Muscle of back (tissue), 13 donors: ENCODE results near the gene CXorf66. TPM values are rescaled to one million over a fixed set of nuclear protein-coding genes. Genes with fewer than 3 reads are reported as not detected.
A peak's percentile ranks its signal among the peaks of the same experiment; 100 is the strongest.
"Not testable (repeated sequence)": the region's sequence is repeated elsewhere in the genome, so short reads cannot be mapped to it uniquely, and the experiment has no call there.

Source experiments
- DNase-seq, 3 donors: peaks; one replicate each; pipeline versions ENCODE4 v3.0.0 to v3.0.0-alpha.2; 2013
- long read RNA-seq, 9 donors: transcript quantifications; one replicate each; lab custom pipeline, GENCODE V29; 2026
- polyA plus RNA-seq, 10 donors: library from polyadenylated mRNA; unstranded; fragments of 120-200 nt; gene quantifications; one replicate each; pipeline ENCODE4 v1.2.1, GENCODE V29; 2013; ENCODE audit not compliant: insufficient read length in 10 of 10

CXorf66 gene, protein sequence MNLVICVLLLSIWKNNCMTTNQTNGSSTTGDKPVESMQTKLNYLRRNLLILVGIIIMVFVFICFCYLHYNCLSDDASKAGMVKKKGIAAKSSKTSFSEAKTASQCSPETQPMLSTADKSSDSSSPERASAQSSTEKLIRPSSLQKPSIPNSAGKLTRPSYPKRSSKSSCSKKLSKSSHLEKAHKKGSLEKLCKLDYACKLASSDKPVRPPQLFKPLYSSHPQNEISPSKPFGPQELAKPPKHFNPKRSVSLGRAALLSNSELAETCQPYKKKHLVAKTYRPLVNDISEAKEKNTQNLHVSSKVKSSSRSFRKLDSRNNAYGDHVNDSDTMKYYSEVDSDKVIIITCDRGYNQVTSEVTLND
- polyA plus RNA-seq, result not detected
- long read RNA-seq, donor 1, result 0 reads
- long read RNA-seq, donor 2, result 0 reads
- long read RNA-seq, donor 3, result 0 reads
- long read RNA-seq, donor 4, result 0 reads
- long read RNA-seq, donor 5, result 0 reads
- long read RNA-seq, donor 6, result 0 reads
- long read RNA-seq, donor 7, result 0 reads
- long read RNA-seq, donor 8, result 0 reads
- long read RNA-seq, donor 9, result 0 reads

DNA sequence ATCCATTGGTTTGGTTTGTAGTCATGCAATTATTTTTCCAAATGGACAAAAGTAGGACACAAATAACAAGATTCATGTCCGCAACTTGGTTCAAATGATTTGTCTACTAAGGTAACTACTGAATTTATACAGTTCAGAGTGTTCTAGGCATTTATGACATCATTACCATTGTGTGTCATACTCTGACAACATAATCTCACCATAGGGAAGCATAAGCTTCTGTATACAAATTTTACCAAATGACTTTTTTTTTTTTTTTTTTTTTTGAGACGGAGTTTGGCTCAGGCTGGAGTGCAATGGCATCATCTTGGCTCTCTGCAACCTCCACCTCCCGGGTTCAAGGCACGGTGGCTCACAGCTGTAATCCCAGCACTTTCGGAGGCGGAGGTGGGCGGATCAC lies at the start of gene CXorf66:
CXorf66 (minus strand) TSS at position 101 of the 400 bp plus-strand sequence; CDS start at position 76, 25 bp downstream.
- DNase-seq, result no peak

DNA sequence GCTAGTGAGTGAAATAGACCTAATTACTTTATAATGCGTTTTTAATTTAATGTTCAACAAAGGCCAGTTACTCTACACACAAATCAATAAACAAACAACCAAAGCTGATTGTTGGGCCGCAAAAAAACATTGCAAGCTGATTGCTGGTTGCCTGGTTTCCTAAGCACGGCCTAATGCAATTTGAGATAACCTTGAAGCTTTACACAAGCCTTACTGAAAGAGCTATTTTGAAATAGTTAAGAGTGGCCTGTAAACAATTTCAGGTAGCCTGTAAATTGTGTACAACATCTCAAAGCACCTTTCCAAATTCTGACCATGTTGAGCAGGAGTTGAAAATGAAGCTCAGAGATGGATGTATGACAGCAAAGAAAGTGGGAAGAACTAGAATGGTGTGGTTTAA lies 17.5 kb upstream of the CXorf66 start:
- DNase-seq, result no peak

DNA sequence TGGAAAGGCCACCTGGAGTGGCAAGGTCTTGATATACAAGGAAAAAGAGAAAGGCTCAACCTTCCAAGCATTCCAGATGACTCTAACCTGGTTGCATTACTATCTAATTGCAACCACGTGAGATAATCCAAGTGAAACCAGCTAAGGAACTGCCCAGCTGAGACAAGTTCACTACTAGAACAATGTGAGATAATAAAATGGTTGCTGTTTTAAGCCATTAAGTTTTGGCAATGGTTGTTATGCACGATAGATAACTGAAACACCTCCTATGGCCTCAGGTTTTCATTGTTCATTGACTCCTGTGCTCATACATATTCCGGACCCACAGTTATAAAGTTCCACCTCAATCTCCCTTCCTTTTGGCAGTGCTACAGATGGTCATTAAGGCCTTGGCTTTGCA lies 9.2 kb upstream of the CXorf66 start:
- DNase-seq, result no peak

DNA sequence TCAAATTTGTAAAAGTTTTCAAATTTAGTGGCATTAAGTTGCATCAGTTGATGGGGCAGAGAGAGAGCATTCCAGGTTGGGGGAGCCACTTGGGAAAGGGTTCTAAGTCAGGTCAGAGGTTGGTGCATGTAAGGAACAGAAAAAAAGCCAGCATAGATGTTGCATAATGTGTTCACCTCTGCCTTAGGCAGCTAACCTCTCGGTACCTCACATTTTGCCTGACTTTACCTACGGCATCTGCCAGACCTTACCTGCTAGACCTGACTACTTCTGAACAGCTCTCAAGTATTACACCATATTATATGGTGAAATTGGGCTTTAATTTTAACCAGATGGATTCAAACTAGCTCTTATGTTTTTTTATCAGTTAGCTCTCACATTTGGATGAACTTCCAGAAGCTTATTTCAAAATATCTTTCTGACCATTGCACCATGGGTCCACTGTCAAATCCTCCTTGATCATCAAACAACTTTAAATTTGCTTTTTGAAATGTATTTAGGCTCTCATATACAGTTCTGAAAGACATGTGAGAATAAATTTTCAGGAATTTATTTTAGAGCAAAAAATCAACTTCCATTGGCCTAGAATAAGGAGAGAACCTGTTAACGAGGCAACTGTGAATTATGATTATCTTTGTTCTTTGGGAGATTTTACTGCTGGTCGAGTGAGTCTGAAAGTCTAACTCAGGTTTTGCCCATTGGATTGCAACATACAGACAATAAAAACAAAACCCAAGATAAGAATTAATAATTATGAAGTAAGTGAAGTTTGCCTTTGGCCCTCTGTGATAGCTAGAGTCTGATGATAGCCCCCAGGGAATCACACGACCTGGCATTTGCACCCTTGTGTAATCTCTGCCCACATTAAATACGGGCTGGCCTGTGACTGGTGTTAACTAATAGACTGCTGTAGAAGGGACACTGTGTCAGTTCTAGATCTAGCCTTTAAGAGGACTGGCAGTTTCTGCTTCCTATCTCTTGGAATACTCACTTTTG lies 7.6 kb upstream of the CXorf66 start:
- DNase-seq, result no peak

DNA sequence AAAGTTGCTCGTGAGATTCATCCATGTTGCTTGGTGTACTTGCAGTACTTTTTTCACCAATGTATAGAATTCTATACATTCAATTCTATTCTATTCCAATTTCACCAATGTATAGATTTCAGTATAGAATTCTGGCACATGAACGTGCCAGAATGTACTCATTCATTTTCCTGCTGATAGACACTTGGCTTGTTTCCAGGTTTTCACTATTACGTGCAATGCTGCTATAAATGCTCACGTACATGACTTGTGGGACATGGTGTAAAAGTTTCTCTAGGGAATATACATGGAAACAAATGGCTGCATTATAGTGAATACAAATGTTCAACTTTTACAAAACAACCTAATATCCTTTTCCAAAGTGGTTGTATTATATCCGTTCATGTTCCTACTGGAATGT lies 6.8 kb upstream of the CXorf66 start:
- no peak for DNase-seq

DNA sequence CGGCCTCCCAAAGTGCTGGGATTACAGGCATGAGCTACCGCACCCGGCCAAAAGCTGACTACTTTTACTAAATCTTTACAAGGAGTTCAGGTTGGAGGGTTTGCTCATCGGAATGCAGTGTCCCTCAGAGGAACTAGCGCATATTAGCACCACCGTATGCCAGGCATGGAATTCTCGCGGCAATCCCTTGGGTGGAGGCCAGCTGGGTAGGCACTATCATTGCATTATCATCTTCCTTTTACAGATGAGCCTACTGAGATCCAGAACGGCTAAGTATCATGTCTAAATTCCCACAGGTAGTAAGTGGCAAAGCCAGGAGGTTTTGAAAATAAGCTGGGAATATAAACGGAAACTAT lies 6.1 kb upstream of the CXorf66 start:
- DNase-seq, result no peak

DNA sequence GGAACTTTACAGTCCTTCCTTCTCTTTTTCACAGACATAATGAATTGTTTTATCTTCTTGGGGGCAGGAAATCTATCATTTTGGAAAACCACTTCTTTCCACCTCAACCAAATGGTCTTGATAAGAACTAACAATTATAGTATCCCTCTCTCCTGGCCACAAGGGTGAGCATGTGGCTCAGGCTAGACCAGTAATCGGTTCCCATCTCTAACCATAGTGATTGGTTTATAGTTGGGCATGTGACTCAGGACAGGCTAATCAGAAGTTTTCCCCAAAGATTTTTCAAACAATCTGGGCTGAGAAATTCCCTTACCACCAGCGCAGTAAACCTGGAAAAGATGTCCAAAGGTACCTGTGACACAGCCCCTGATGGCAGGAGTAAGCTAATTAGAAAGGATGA lies 4.0 kb upstream of the CXorf66 start:
- DNase-seq, result no peak

DNA sequence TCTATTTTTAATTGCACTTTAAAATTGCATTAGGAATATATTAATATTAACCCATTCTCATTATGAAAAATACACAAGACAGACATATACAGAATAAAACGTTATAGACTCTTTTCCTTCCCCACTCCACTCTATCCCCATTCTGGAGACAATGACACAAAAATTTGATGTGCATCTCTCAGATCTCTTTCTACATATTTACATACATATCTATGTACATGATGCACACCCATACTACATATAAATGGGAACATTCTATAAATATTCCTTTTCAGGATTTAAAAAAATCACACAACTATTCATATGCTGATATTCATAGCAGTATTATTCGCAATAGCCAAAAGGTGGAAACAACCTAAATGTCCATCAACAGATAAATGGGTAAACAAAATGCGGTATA lies 2.4 kb upstream of the CXorf66 start:
- no peak for DNase-seq

DNA sequence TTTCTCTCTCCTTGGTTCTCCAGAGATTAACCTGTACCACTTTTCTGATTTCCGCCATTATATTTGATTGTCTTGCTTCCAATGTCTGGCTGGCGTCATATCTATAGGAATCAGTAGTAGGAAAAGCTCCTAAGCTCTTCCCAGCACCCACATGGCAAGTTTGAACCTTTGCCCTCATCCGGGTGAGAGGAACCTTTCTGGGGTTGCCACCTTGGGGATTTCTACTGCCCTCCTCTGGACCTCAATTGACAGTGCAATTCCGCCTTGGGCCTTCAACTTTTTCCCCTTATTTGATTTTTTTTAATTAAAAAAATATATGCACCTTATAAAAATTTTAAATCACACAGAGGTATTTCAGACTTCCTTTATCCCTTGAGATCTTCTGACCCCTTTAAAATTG lies 2.0 kb upstream of the CXorf66 start:
- DNase-seq, result no peak

DNA sequence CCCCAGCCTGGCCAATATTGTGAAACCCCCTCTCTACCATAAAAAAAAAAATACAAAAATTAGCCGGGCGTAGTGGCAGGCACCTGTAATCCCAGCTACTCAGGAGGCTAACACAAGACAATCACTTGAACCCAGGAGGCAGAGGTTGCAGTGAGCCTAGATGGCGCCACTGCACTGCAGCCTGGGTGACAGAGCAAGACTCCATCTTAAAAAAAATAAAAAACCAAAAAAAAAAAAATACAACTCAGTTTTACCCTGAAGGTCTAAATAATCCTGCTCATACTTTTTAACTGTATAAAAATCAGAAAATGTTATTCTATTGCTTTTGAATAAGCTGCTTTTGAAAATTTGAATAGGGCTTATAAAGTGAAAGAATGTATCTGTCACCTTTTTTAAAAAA lies 838 bp upstream of the CXorf66 start:
- not testable (repeated sequence) for DNase-seq

DNA sequence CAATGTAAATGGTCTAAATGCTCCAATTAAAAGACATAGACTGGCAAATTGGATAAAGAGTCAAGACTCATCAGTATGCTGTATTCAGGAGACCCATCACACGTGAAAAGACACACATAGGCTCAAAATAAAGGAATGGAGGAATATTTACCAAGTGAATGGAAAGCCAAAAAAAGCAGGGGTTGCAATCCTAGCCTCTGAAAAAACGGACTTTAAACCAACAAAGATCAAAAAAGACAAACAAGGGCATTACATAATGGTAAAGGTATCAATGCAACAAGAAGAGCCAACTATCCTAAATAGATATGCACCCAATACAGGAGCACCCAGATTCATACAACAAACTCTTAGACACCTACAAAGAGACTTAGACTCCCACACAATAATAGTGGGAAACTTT lies 4.2 kb downstream of the CXorf66 start:
- DNase-seq, result not testable (repeated sequence)

DNA sequence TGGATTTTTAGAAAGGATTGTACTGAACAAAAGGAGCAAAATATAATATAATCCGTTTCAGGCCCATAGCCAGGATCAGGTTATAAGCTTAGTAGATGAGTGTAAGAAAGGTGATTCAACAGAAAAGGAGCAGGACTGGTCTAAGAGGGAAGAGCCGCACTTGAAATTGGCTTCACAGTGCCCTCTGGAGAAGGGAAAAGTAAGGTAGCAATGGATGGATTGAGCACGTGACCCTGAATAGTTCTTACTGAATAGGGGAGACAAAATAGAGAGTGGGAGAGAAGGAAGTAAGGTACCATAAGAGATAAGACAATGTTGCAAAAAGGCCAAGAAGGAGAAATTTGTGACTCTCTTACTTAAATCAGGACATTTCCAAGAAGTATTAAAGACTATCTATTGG lies 15.6 kb downstream of the CXorf66 start:
- no peak for DNase-seq

DNA sequence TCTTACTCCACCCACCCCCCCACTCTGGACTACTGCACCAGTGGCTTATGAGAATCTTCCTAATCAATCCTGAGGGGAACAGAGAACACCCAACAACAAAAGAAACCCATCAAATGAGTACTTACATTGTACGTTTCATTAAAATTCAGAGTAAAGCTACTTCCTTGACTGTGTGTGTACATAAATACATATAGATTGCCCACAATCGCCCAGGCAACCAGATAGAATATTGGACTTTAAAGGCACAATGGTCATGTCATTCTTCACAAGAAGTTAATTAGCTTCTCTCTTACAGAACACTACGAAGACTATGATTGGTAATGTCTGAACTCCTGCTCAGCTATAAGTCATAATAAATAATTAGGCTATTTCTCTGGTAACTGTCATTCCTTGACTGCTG lies 20.2 kb downstream of the CXorf66 start:
- no peak for DNase-seq

DNA sequence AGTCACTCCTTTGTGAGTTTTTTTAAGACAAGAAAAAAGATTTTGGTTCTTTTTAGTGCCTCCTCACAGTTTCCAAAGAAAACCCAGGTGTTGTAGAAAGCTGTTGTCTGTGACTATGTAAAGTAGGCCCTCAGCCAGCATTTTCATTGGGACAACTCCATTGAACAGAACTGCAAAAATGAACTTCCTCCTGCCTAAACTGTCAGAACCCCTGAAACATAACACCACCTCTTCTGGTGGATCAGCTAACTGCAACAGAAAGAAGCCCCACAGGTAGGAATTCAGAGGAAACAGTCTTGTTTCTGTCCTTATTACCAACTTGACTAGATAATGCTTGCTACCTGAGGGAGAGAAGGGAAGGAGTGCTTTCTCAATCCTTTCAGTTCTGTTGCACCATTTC lies 29.1 kb downstream of the CXorf66 start:
- DNase-seq, result no peak

DNA sequence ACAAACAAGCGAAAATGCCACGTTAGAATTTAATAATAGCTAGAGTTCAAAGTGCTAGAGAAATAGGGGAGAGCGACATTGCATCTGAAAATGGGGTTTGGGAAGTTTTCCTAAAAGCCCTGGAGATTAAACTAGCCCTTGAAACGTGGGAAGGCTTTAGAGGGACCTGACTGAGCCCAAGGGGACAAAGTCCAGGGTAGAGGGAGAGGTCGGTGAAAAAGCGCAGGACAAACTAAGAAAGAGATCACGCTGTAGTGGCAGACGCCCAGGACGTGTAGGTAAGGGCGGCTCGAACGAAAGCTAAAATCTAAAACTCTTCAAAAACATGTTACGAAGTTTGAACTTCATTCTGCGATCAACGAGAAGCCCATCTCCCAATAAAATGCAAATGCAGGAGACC lies 31.4 kb downstream of the CXorf66 start:
- DNase-seq, result no peak

DNA sequence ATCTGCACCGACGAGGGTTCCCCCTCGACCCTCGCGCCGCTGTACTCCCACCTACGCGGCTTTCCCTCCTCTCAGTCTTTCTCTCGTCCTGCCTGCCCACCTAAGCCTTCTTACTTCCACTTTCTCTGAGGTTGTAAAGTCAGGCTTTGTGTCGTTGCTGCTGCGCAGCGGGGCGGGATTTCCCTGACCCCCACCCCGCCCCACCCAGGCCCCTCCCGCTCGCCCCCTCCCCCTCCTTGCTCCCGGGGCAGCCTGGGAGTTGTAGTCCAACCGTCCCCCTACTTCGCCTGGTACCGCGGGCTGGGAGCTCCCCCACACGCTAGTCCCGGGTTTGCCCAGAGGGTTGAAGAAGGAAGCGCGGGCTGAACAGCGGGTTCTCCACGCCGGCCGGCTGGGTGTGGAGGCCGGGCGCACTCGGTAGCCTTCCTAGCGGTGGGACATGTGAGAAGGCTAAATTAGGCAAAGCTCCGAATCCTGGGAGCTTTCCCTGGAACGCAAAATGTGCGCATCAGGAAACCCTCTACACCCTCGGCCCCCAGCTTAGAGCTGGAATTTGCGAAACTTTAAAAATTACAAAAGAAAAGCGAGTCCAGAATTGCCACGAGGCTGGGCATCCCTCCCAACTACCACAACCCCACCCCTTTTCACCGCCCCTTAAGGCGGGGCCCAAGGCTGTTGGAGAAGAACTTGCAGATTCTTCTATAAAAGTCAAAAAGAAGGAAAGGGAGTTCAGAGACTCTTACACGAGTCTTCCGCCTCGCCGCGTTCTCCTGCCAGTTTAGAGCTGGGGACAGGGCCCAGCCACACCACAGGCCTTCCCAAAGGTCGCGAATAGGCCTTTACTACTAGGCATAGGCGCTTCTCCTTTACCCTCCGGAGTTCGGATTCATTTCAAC lies 32.2 kb downstream of the CXorf66 start, which contains the start of gene ATP11C:
ATP11C (minus strand) TSS at position 153 of the 896 bp plus-strand sequence. CDS start 1,011 bp downstream, outside the sequence.
- peak; percentile 84 to 91 (median 84) for DNase-seq

DNA sequence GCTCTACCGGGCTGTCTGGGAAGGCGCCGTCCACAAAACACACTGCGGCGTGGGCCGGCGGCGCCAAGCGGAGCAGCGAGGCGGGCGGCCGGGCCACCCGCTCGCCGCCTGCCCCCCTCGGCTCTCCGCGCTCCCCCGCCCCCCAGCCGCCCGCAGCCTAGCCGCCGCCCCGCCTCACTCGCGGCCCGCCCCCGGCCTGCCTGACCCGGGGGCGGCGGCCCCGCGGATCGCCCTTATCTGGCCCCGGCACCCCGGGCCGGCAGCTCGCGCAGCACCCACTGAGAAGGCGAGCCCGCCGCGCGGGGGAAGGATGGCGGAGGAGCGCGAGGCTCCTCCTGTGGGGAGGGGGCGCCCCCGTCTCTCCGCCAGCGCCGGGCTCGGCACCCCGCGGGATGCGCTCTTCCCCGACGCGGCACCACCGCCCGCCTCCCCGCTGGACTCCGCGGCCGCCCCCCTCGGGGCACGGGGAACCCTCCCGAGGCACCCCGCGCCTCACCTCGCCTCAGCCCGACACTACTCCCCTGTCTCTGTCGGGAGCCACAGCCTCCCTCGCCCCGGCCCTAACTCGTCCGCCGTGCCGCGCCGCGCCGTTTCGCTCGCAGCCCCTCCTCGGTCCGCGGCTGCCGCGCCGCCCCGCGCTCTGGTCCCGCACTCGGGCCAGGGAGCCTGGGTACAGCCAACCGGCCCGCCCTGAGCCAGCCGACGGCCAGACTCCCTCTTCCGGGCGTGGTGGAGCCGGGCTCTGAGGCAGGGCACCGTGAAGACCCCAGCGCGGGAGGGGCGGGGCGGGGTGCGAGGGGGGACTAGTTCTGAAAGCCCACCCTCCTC lies 33.0 kb downstream of the CXorf66 start:
- DNase-seq, result peak; percentile 19 to 76 (median 41)

DNA sequence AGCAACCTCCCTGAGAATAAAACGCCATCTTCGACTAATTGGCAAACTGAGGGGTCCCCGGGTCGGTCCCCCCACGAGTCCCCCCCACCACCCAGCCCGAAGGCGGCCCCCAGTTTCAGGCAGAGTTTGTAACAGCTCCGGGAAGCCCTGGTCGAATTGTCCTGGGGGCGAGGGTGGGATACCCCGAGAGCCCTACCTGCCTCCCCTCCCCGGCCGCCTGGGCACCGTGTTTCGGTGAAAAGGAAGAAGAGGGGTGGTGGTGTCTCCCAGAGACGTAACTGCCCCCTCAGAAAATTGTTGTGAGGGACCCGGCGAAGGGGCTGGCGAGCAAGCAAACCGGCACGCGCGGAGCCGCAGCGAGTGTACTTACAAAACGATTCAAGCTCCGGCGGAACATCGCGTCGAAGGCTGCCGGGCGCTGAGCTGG lies 33.7 kb downstream of the CXorf66 start:
- no peak for DNase-seq

DNA sequence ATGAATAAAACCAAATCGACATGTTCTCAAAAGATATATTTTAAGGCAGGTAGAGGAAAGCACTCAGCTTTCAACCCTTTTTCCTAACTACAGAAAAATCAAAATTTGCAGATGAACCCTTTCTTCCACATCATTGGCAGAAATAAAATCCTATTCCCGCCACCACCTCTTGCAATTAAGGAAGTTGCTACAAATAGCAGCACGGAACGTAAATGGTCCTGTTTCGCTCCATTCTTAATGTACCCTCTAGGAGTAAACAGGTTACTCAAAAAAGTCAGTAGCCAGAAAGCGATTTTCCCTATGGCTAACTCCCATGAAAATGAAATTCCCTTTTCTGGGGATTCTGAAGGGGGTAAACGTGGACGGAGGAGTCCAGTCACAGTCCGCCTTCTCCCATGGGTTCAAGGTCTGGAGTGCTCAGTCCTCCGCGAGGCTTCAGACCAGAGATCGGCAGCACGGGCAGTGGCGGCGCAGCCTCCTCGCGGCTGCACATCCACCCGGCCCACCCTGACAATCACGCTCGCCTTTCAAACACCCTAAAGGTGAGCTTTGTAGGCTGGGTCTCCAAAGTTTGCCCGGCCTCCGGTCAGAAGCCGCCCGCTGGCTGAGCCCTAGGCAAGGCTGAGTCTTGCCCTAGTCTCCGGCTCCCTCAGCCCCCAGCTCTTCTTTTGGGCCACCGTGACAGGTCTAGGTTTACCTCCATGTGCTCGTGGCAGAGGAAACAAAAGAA lies 34.2 kb downstream of the CXorf66 start:
- peak in 2 of 3 donors; percentile 8 to 40 for DNase-seq

DNA sequence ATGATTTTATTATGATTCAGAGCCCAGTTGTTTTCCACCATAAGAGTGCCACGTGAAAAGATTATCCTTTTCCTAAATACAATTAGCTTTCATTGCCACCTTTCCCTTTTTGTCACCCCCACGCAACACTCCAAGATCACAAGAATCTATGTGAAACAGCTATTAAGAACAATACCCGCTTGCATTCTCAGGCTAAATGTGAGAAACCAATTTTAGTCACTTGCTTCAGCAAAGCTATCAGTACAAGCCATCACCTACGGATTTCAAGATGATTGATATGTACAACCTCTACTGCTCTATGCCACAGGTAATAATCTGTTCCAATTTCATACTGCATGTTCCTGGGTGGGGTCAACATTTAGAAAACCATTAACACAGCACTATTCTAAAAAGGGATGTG lies 34.9 kb downstream of the CXorf66 start:
- no peak for DNase-seq
